Upper lobe of left lung (tissue), 6 donors: ENCODE results near the gene MTURN. TPM values are rescaled to one million over a fixed set of nuclear protein-coding genes. Genes with fewer than 3 reads are reported as not detected.

Experiments
- ATAC-seq, 2 donors: fragments of 200-7000 bp; cut with Tn5 transposase; one replicate each; pipeline ENCODE4 v1.9.1; 2022; ENCODE audit warnings: mild to moderate bottlenecking in 2 of 2, moderate library complexity in 2 of 2; ENCODE audit not compliant: low FRiP score in 2 of 2
- DNase-seq, 2 donors: peaks; one replicate each; pipeline ENCODE4 v3.0.0-alpha.2; 2019 to 2020
- H3K27ac ChIP-seq, 4 donors: fragments of 200-600 bp; sonication (generic); one replicate each; pipeline ENCODE4 v1.5.1; 2016 to 2019
- H3K27me3 ChIP-seq, 4 donors: fragments of 200-600 bp; sonication (generic); one replicate each; pipeline ENCODE4 v1.5.1; 2017 to 2019
- H3K36me3 ChIP-seq, 4 donors: fragments of 200-600 bp; sonication (generic); one replicate each; pipeline ENCODE4 v1.5.1; 2016 to 2019
- H3K4me1 ChIP-seq, 4 donors: fragments of 200-600 bp; sonication (generic); one replicate each; pipeline ENCODE4 v1.5.1; 2018 to 2019
- H3K4me3 ChIP-seq, 4 donors: fragments of 200-600 bp; sonication (generic); one replicate each; pipeline ENCODE4 v1.5.1; 2017 to 2019; ENCODE audit warnings: mild to moderate bottlenecking in 2 of 4, moderate library complexity in 1 of 4
- H3K9me3 ChIP-seq, 4 donors: fragments of 200-600 bp; sonication (generic); one replicate each; pipeline ENCODE4 v1.5.1; 2018 to 2019
- EP300 ChIP-seq, 4 donors: sonication (generic); formaldehyde crosslinking; IDR thresholded peaks; one replicate each; pipeline ENCODE4 v1.5.1; 2017; ENCODE audit warnings: antibody characterized with exemption in 4 of 4, control low read depth in 2 of 4
- POLR2A ChIP-seq, 4 donors: fragments of 450-650 bp; IDR thresholded peaks; one replicate each; pipeline ENCODE4 v1.5.1; 2016 to 2017; ENCODE audit warnings: antibody characterized with exemption in 4 of 4, mild to moderate bottlenecking in 2 of 4
- POLR2AphosphoS5 ChIP-seq, 2 donors: sonication (generic); formaldehyde crosslinking; IDR thresholded peaks; one replicate each; pipeline ENCODE4 v1.5.1; 2017; ENCODE audit warnings: antibody characterized with exemption in 2 of 2
- WGBS, 2 donors: methylation state at CpG; one replicate each; pipeline ENCODE4 v1.1.5; 2017 to 2018; 5-methylcytosine and 5-hydroxymethylcytosine counted together
- total RNA-seq, 6 donors: library from RNA; depleted of rRNA in 4 of 6; stranded (reverse); fragments of >200 nt in 4 of 6; gene quantifications; one replicate each; pipeline versions ENCODE4 v1.1.0 to v1.2.1, GENCODE V29; 2016 to 2021
- TF ChIP-seq, protein P1 (sequence below), 6 experiments: fragments of 450-650 bp in 4 of 6; fragments of 200-600 bp in 2 of 6; sonication (generic) in 2 of 6; IDR thresholded peaks; one replicate each; pipeline ENCODE4 v1.5.1; 2016 to 2019; ENCODE audit warnings: antibody characterized with exemption in 6 of 6
- donor health status: DM: no; HTN: no; CAD: no; lungs with moderate emphysema.
- donor health status: DM: no; HTN: yes; CAD: no; lungs with severe emphysema.

Gene MTURN
- total RNA-seq, 6 donors from 2014 or later: 27.2 to 112 (median 39.6) TPM

DNA sequence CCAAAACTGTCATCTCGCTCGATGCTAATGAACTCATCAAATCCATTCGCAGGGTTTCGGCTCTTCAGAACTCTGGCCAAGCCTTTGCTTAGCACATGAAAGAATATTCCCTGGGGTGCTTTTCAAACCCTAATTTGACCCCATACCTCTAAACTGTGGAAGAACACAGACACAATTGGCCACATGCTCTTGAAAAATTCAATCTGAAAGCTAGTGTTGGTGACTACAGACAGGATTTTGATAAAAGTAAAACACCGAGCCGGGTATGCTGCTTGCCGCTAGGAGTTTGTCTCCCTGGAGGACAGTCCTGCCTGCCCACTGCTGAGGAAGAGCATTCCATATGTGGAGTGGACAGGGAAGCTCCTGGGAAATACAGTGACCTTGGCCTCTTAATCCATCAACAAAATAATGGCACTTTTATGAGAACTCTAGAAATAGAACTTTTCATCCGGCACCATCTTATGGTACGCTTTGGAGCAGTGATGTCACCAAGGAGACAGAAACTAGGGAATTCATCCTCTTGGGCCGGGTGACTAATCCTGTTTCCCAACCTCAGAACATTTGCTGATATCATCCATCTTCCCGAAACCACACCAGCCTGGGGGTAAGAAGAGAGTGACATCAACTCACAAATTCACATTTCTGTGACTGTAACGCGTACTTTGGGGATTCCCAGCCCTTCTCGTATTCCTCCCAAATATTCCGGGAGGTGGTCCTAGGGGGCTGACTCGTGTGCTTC lies 34.2 kb downstream of the MTURN start:
- peak overlapping the region in 2 of 4 donors; percentile 27 to 40 for H3K27ac ChIP-seq
- no peak for DNase-seq
- ATAC-seq: peak in 1 of 2 donors; percentile 56
- peak; percentile 13 to 69 for TF ChIP-seq POLR2AphosphoS5 (IDR thresholded peaks at IDR 0.05)
- TF ChIP-seq, protein P1, sequence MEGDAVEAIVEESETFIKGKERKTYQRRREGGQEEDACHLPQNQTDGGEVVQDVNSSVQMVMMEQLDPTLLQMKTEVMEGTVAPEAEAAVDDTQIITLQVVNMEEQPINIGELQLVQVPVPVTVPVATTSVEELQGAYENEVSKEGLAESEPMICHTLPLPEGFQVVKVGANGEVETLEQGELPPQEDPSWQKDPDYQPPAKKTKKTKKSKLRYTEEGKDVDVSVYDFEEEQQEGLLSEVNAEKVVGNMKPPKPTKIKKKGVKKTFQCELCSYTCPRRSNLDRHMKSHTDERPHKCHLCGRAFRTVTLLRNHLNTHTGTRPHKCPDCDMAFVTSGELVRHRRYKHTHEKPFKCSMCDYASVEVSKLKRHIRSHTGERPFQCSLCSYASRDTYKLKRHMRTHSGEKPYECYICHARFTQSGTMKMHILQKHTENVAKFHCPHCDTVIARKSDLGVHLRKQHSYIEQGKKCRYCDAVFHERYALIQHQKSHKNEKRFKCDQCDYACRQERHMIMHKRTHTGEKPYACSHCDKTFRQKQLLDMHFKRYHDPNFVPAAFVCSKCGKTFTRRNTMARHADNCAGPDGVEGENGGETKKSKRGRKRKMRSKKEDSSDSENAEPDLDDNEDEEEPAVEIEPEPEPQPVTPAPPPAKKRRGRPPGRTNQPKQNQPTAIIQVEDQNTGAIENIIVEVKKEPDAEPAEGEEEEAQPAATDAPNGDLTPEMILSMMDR (IDR thresholded peaks at IDR 0.05): no peak
- no peak overlapping the region for H3K4me3 ChIP-seq
- H3K27me3 ChIP-seq: no peaks in the 10 kb centered on the region
- H3K36me3 ChIP-seq: no peaks in the 10 kb centered on the region
- WGBS, 2 donors: 84% methylated on average over 16 of the region's 16 CpGs
- no peaks in the 10 kb centered on the region for H3K9me3 ChIP-seq
- H3K4me1 ChIP-seq: peaks cover 25 to 55% (median 45%) of the 10 kb centered on the region in 4 donors

DNA sequence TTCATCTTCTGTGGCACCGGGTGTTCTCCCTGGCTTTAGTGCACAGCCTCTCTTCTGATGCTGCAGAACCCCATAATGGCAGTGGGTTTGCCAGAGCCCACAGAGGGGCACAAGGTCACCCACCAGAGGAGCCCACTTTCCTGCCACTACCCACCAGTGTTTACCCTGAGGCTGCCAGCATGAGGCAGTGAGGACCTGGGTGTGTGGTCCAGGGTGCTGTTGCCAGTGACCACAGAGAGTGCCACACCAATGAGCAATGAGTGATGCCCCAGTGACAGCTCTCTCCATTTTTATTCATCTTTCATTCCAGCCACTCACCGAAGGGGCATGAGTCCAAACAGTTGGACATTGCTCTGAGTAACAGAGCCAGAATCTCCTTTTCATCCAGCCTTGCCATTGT lies 34.8 kb downstream of the MTURN start:
- Histone ChIP-seq H3K9me3 (no peaks in the 10 kb centered on the region), H3K27ac (peak overlapping the region in 2 of 4 donors; percentile 27 to 40), H3K4me3 (no peak overlapping the region), H3K36me3 (no peaks in the 10 kb centered on the region), H3K27me3 (no peaks in the 10 kb centered on the region), H3K4me1 (peaks cover 21 to 49% (median 39%) of the 10 kb centered on the region in 4 donors)
- no peak for DNase-seq
- WGBS, 2 donors: 68 to 86% methylated on average over 2 of the region's 2 CpGs
- ATAC-seq: no peak
- TF ChIP-seq POLR2AphosphoS5 (IDR thresholded peaks at IDR 0.05): no peak
- no peak for TF ChIP-seq POLR2A (IDR thresholded peaks at IDR 0.05)
- TF ChIP-seq, protein P1 (IDR thresholded peaks at IDR 0.05): no peak
- no peak for TF ChIP-seq EP300 (IDR thresholded peaks at IDR 0.05)

DNA sequence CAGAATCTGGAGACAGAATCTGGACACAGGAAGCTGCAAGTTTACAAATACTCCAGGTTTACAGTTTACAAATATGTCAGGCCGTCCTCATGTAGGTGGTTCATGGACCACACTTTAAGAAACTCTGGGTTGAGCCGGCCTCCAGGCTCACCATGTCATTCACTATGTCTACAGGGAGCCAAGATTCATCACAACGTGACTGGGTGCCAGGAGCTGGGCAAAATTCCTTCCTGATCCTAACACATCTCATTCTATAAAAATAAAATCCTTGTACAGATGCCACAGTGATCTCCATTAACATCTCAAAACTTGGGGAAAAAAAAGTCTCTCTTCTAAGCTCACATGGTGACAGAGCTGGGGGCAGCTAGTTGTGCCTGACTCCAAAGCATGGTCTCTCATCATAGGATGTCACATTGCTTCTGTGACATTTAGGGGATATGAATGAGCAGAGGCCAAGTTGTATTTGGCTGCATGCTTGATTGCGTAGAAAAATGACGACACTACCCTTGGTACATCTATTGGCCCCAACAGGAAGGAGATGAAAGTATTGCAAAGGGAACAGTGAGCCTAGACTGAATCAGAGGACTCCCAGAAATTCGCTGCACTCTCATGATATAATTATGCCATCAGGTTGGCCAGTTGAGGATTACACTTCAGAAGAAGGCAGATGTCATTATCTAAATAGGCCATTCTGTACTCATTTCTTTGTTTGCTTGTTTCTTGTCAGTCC lies 35.9 kb downstream of the MTURN start:
- Histone ChIP-seq H3K36me3 (no peaks in the 10 kb centered on the region), H3K4me1 (peaks cover 12 to 39% (median 28%) of the 10 kb centered on the region in 4 donors), H3K4me3 (no peak overlapping the region), H3K27me3 (no peaks in the 10 kb centered on the region), H3K9me3 (no peaks in the 10 kb centered on the region), H3K27ac (no peak overlapping the region)
- ATAC-seq (no peak), DNase-seq (no peak)
- TF ChIP-seq POLR2A (IDR thresholded peaks at IDR 0.05): peak in 1 of 4 donors; percentile 12
- TF ChIP-seq POLR2AphosphoS5 (IDR thresholded peaks at IDR 0.05): peak in 1 of 2 donors; percentile 34
- no peak for TF ChIP-seq EP300 (IDR thresholded peaks at IDR 0.05)
- TF ChIP-seq, protein P1 (IDR thresholded peaks at IDR 0.05): no peak
- WGBS, 2 donors: 67 to 75% methylated on average over 6 of the region's 6 CpGs

DNA sequence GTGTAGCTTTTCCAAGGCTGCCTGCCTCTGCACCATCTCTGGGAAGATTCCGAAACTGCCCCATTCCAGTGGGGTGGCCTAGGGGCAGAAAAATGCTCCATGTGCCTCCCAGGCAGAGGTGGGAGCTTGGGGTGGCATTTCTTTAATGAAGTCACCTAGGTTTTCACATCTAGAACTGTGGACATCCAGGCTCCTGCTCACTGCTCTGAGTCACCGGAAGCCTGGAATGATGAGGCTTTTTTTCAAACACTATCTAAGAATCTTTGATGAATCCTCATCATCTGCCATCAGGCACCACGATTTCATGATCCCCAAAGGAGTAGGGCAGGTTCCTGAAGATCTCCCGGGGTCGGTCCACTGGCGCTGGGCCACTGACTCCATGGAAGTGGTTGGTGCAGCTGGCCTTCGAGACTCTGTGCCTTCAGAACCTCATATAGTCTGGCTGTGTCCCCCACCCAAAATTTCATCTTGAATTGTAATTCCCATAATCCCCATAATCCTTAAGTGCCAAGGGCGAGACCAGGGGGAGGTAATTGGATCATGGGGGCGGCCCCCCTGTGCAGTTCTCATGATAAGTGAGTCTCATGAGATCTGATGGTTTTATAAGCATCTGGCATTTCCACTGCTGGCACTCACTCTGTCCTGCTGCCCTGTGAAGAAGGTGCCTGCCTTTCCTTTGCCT lies 37.1 kb downstream of the MTURN start:
- peak in 1 of 2 donors; percentile 34 for DNase-seq
- Histone ChIP-seq H3K4me1 (peaks cover 11 to 28% (median 23%) of the 10 kb centered on the region in 4 donors), H3K27ac (peak overlapping the region in 3 of 4 donors; percentile 2 to 27 (median 5)), H3K36me3 (no peaks in the 10 kb centered on the region), H3K4me3 (no peak overlapping the region), H3K27me3 (no peaks in the 10 kb centered on the region), H3K9me3 (no peaks in the 10 kb centered on the region)
- TF ChIP-seq EP300 (IDR thresholded peaks at IDR 0.05) (no peak), POLR2AphosphoS5 (IDR thresholded peaks at IDR 0.05) (no peak), POLR2A (IDR thresholded peaks at IDR 0.05) (no peak)
- TF ChIP-seq, protein P1 (IDR thresholded peaks at IDR 0.05): no peak
- 89% methylated on average over 9 of the region's 9 CpGs for WGBS, 2 donors
- no peak for ATAC-seq
